ENCODE results near the gene SEMA3A.

GRCh38 chr7:84091318-84091717 is 103.3 kb downstream of the SEMA3A start:
- no peak for TF ChIP-seq CTCF (IDR thresholded peaks at IDR 0.05)
- TF ChIP-seq TCF7L2 (IDR thresholded peaks at IDR 0.05; ENCODE audit: low read depth, low read length) = no peak
- TF ChIP-seq POLR2AphosphoS5 (IDR thresholded peaks at IDR 0.05; ENCODE audit: low read depth, low read length) = no peak
- TF ChIP-seq SIN3A (IDR thresholded peaks at IDR 0.05; ENCODE audit: borderline replicate concordance, insufficient read depth, low read depth, low read length) = no peak
- no peak for TF ChIP-seq REST (IDR thresholded peaks at IDR 0.05; ENCODE audit: insufficient read depth in 1 of 2, low read depth in 2 of 2, low read length in 1 of 2)

Measured in Panc1 (cell line).